ENCODE data around the gene CCDC91.

- TF ChIP-seq HDAC2 (IDR thresholded peaks at IDR 0.05) (no peak), MAX (IDR thresholded peaks at IDR 0.05) (no peak), POLR2A (IDR thresholded peaks at IDR 0.05; ENCODE audit: low read length) (no peak), CTCF (IDR thresholded peaks at IDR 0.05) (no peak), PBX3 (IDR thresholded peaks at IDR 0.05) (no peak), EP300 (IDR thresholded peaks at IDR 0.05) (no peak), CHD2 (IDR thresholded peaks at IDR 0.05; ENCODE audit: low read length, partially characterized antibody) (no peak), CBX2 (IDR thresholded peaks at IDR 0.05; ENCODE audit: borderline replicate concordance, low read depth) (no peak)
These were observed 31.9 kb downstream of the CCDC91 start for GRCh38 chr12:28222081-28222700.

Measured in A549 (cell line).